ENCODE measurements around the gene OR6C1. TPM values are rescaled to one million over a fixed set of nuclear protein-coding genes. Genes with fewer than 3 reads are reported as not detected.
"Not testable (repeated sequence)": the region's sequence is repeated elsewhere in the genome, so short reads cannot be mapped to it uniquely, and the experiment has no call there.

The OR6C1 gene
- polyA plus RNA-seq (ENCODE audit: insufficient read length in 12 of 12): not detected
- long read RNA-seq, donor 1: 0 reads
- long read RNA-seq, donor 2: 0 reads
- long read RNA-seq, donor 3: 0 reads
- long read RNA-seq, donor 4: 0 reads
- long read RNA-seq, donor 5: 0 reads
- long read RNA-seq, donor 6: 0 reads
- long read RNA-seq, donor 7: 0 reads
- long read RNA-seq, donor 8: 0 reads
- long read RNA-seq, donor 9: 0 reads
- long read RNA-seq, donor 10: 0 reads
- long read RNA-seq, donor 11: 0 reads

GRCh38 chr12:55314043-55314442 lies at the start of gene OR6C1:
OR6C1 (plus strand) TSS chr12:55314343; CDS start chr12:55320600, 6,257 bp downstream.
- no peak for DNase-seq

DNA sequence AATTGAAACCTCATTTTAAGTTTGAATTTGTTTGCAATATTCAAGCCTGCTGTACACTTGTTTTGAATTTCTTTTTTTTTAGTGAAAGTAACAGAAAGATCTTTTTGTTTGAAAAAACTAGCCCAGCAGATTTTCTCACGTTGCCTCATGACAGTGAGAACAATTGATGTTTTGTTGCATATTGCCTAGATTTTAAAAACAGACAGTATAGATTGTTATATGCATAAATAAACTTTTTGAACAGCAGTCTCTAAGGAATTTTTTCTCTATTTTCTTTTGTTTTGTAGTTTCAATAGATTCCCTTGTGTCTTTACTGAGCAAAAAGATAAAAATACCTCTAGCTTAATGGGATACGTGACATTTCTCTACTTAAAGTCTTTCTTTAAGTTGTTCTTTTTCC lies 33.2 kb upstream of the OR6C1 start:
- no peak for DNase-seq

DNA sequence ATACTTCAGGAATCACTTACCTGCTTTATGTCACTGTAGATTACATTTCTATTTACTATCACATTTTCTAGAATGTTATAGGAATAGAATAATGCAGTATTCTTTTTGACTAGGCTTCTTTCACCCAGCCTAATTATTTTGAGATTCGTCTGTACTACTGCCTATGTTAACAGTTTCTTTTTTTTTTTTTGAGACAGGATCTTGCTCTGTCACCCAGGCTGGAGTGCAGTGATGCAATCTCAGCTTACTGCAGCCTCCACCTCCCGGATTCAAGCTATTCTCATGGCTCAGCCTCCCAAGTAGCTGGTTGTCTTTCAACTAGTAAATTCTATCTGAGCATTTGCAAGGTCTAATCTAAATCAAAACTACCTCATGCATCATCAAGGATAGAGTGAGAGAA lies 24.1 kb upstream of the OR6C1 start:
- no peak for DNase-seq

DNA sequence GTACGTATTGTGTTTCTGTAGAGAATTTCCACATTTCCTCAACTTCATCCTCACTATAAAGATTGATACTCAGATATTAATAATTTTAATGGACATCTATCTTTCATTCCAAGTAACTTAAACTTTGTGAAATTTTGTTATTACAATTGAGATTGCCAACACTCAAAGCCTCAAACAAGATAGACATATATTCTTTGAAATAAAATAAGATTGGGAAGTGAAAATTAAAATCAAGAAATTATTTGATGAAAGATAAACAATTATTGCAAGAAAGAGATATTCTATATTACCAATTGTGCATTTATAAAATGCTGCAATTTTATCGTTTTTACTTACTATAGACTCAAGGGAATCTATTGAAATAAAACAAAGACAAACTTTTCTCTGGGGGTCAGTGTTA lies 17.7 kb upstream of the OR6C1 start, which contains the start of gene OR6C6:
Gene OR6C6 (minus strand): TSS at position 101 of the 400 bp plus-strand sequence. CDS start 1,337 bp downstream, outside the sequence.
- no peak for DNase-seq

GRCh38 chr12:55320201-55320600 lies 6.1 kb downstream of the OR6C1 start:
- no peak for DNase-seq

DNA sequence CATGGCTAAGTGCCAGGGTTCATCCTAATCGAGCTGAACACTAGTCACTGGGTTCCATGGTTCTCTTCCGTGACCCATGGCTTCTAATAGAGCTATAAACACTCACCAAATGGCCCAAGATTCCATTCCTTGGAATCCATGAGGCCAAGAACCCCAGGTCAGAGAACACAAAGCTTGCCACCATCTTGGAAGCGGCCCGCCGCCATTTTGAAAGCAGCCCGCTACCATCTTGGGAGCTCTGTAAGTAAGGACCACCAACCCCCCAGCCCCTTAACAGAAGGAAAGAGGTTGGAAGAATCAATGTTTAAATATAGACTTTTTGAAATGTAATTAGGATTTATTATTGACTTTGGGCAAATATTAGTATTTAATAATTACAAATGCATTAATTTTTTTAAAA lies 11.7 kb downstream of the OR6C1 start:
- DNase-seq: not testable (repeated sequence)

GRCh38 chr12:55330446-55330845 lies 16.3 kb downstream of the OR6C1 start, which contains the start of gene OR6C3:
OR6C3 (plus strand) TSS chr12:55330746; CDS start chr12:55331701, 955 bp downstream.
- no peak for DNase-seq

DNA sequence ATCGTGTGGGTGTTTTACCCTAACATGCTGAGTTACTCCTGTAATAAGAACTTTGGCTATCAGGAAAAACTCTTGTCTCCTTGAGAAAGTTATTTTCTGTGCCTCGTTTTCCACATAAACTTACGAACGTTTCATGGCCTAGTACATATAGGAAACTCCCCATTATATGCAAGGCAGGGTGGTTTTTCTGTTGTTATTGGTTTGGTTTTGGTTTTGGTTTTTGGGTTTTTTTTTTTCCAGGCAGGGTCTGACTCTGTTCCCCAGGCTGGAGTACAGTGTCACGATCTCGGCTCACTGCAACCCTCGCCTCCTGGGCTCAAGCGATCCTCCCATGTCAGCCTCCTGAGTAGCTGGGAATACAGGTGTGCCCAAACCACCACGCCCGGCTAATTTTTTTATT lies 21.9 kb downstream of the OR6C1 start:
- no peak for DNase-seq

DNA sequence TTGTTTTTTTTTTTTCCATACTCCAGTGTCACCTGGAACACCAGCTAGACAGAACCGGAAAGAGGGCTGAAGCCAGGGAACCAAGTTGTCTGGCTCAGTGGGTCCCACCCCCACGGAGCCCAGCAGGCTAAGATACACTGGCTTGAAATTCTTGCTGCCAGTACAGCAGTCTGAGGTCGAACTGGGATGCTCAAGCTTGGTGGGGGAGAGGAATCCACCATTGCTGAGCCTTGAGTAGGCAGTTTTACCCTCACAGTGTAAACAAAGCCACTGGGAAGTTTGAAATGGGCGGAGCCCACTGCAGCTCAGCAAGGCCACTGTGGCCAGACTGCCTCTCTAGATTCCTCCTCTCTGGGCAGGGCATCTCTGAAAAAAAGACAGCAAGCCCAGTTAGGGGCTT lies 41.2 kb downstream of the OR6C1 start:
- not testable (repeated sequence) for DNase-seq

- DNase-seq: no peak
Observed at GRCh38 chr12:55362675-55363074, 48.5 kb downstream of the OR6C1 start, which contains the start of gene OR6C75. OR6C75 (plus strand) TSS chr12:55362975; CDS start chr12:55365111, 2,136 bp downstream.

- no peak for DNase-seq
Observed at GRCh38 chr12:55365086-55365485, 50.9 kb downstream of the OR6C1 start.

Other genes with a start within 250 kb of the OR6C1 start
- gene OR9K2, start 187.9 kb upstream of the OR6C1 start, polyA plus RNA-seq (ENCODE audit: insufficient read length in 12 of 12): not detected
- not detected for gene OR10A7, start 93.3 kb upstream of the OR6C1 start, polyA plus RNA-seq (ENCODE audit: insufficient read length in 12 of 12)
- gene OR6C74, start 69.7 kb upstream of the OR6C1 start, polyA plus RNA-seq (ENCODE audit: insufficient read length in 12 of 12): not detected
- not detected for gene OR6C6, start 17.8 kb upstream of the OR6C1 start, polyA plus RNA-seq (ENCODE audit: insufficient read length in 12 of 12)
- gene OR6C3, start 16.4 kb downstream of the OR6C1 start, polyA plus RNA-seq (ENCODE audit: insufficient read length in 12 of 12): not detected
- gene OR6C75, start 48.6 kb downstream of the OR6C1 start, polyA plus RNA-seq (ENCODE audit: insufficient read length in 12 of 12): under 1 TPM in 3 of 12 donors, not detected in 9; 0.07 to 0.12 (median 0.07) TPM
- gene OR6C65, start 86.2 kb downstream of the OR6C1 start, polyA plus RNA-seq (ENCODE audit: insufficient read length in 12 of 12): not detected
- gene OR6C76, start 111.9 kb downstream of the OR6C1 start, polyA plus RNA-seq (ENCODE audit: insufficient read length in 12 of 12): not detected
- not detected for gene OR6C2, start 129.7 kb downstream of the OR6C1 start, polyA plus RNA-seq (ENCODE audit: insufficient read length in 12 of 12)
- gene OR6C70, start 155.8 kb downstream of the OR6C1 start, polyA plus RNA-seq (ENCODE audit: insufficient read length in 12 of 12): not detected
- gene OR6C68, start 178.0 kb downstream of the OR6C1 start, polyA plus RNA-seq (ENCODE audit: insufficient read length in 12 of 12): not detected
- not detected for gene OR6C4, start 235.3 kb downstream of the OR6C1 start, polyA plus RNA-seq (ENCODE audit: insufficient read length in 12 of 12)

All from muscle of arm (tissue), 14 donors.